OCI-LY3 (cell line): ENCODE results near the gene SLC5A10.

ENCODE experiments used
- H2AFZ ChIP-seq: fragments of 200-600, 300-600 bp; shearing (Covaris generic); 2 replicates; pipeline ENCODE4 v1.6.0; 2014; ENCODE audit warnings: antibody characterized with exemption, low read depth, low read length
- H3K27ac ChIP-seq: fragments of 200-600, 300-600 bp; sonication (generic); 2 replicates; pipeline ENCODE4 v1.5.1; 2014; ENCODE audit warnings: mild to moderate bottlenecking, low read length, moderate library complexity, mixed read lengths
- H3K27me3 ChIP-seq: fragments of 200-600, 300-600 bp; sonication (generic); 2 replicates; pipeline ENCODE4 v1.6.1; 2014; ENCODE audit warnings: low read depth, low read length, mixed read lengths
- H3K36me3 ChIP-seq: fragments of 200-600, 300-600 bp; sonication (generic); replicated peaks from 2 replicates; pipeline ENCODE3; 2014; ENCODE audit warnings: low read depth, low read length, mixed read lengths
- H3K4me1 ChIP-seq: fragments of 300-600, 200-600 bp; sonication (generic); 2 replicates; pipeline ENCODE4 v1.6.1; 2014; ENCODE audit warnings: low read length, mixed read lengths
- H3K4me2 ChIP-seq: fragments of 200-600, 300-600 bp; sonication (generic); 2 replicates; pipeline ENCODE4 v1.6.1; 2014; ENCODE audit warnings: low read length, mixed read lengths
- H3K4me3 ChIP-seq: fragments of 300-600, 200-600 bp; sonication (generic); 2 replicates; pipeline ENCODE4 v1.5.1; 2014; ENCODE audit warnings: antibody characterized with exemption, mild to moderate bottlenecking, low read length, moderate library complexity
- H3K79me2 ChIP-seq: fragments of 300-600, 200-600 bp; shearing (Covaris generic); 2 replicates; pipeline ENCODE4 v1.6.1; 2014; ENCODE audit warnings: mild to moderate bottlenecking, low read length, mixed read lengths
- H3K9ac ChIP-seq: fragments of 300-600, 200-600 bp; shearing (Covaris generic); 2 replicates; pipeline ENCODE4 v1.6.0; 2014; ENCODE audit warnings: mild to moderate bottlenecking, low read length, moderate library complexity
- H3K9me3 ChIP-seq: fragments of 200-600, 300-600 bp; shearing (Covaris generic); 2 replicates; pipeline ENCODE4 v1.6.1; 2014; ENCODE audit warnings: low read length, mixed read lengths; ENCODE audit not compliant: insufficient read depth
- H4K20me1 ChIP-seq: fragments of 200-600, 300-600 bp; sonication (generic); 2 replicates; pipeline ENCODE4 v1.6.1; 2016; ENCODE audit warnings: low read length, mixed read lengths; ENCODE audit not compliant: insufficient read depth
- CTCF ChIP-seq: fragments of 200-600, 300-600 bp; sonication (generic); IDR thresholded peaks from 2 replicates; pipeline ENCODE4 v1.5.1; 2014; ENCODE audit warnings: antibody characterized with exemption, low read length, low read depth
- EZH2phosphoT487 ChIP-seq: fragments of 200-600 bp; shearing (Covaris generic); IDR thresholded peaks from 2 replicates; pipeline ENCODE4 v1.6.1; 2018; ENCODE audit warnings: antibody characterized with exemption, mixed run types, low read depth

SLC5A10 gene

DNA sequence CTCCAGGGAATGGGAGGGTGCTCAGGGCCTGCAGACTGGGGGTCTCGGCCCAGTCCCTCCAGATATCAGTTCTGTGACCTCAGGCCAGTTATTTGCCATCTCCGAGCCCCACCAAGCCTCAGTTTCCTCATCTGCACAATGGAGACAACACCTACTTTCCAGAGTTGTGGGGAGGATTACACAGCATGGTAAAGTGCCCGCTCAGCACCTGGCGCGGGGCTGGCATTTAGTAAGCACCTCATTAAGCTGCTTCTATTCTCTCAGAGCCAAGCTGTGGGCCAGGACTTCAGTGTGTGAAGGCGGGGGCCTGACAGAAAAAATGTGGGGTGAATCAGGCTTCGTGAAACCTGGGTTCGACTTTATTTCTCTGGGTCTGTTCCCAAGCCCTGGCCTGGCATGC lies 47.4 kb downstream of the SLC5A10 start:
- H4K20me1 ChIP-seq: no peaks in the 10 kb centered on the region
- no peaks in the 10 kb centered on the region for H3K36me3 ChIP-seq
- H3K9me3 ChIP-seq: no peaks in the 10 kb centered on the region
- H3K79me2 ChIP-seq: no peaks in the 10 kb centered on the region
- H2AFZ ChIP-seq: no peak overlapping the region
- H3K27ac ChIP-seq: no peak overlapping the region
- H3K4me1 ChIP-seq: no peaks in the 10 kb centered on the region
- no peak overlapping the region for H3K9ac ChIP-seq
- H3K27me3 ChIP-seq: no peaks in the 10 kb centered on the region
- no peak overlapping the region for H3K4me2 ChIP-seq
- TF ChIP-seq EZH2phosphoT487 (no peak), CTCF (no peak)
- H3K4me3 ChIP-seq: no peak overlapping the region

GRCh38 chr17:18999911-19000310 lies 47.9 kb downstream of the SLC5A10 start:
- TF ChIP-seq EZH2phosphoT487 (no peak), CTCF (no peak)
- no peak overlapping the region for H3K9ac ChIP-seq
- H3K27me3 ChIP-seq: no peaks in the 10 kb centered on the region
- no peak overlapping the region for H3K4me3 ChIP-seq
- H4K20me1 ChIP-seq: no peaks in the 10 kb centered on the region
- H3K9me3 ChIP-seq: no peaks in the 10 kb centered on the region
- no peaks in the 10 kb centered on the region for H3K4me1 ChIP-seq
- H3K36me3 ChIP-seq: no peaks in the 10 kb centered on the region
- H3K79me2 ChIP-seq: no peaks in the 10 kb centered on the region
- H2AFZ ChIP-seq: no peak overlapping the region
- no peak overlapping the region for H3K27ac ChIP-seq
- H3K4me2 ChIP-seq: no peak overlapping the region

- H3K9me3 ChIP-seq: no peaks in the 10 kb centered on the region
- H3K36me3 ChIP-seq: no peaks in the 10 kb centered on the region
- H3K79me2 ChIP-seq: no peaks in the 10 kb centered on the region
- no peak overlapping the region for H2AFZ ChIP-seq
- no peak overlapping the region for H3K4me3 ChIP-seq
- TF ChIP-seq CTCF: no peak
- TF ChIP-seq EZH2phosphoT487: no peak
- H3K4me2 ChIP-seq: no peak overlapping the region
- no peak overlapping the region for H3K9ac ChIP-seq
- H3K4me1 ChIP-seq: no peaks in the 10 kb centered on the region
- H3K27me3 ChIP-seq: no peaks in the 10 kb centered on the region
- no peaks in the 10 kb centered on the region for H4K20me1 ChIP-seq
- no peak overlapping the region for H3K27ac ChIP-seq
Observed at GRCh38 chr17:19000531-19001325, 48.8 kb downstream of the SLC5A10 start.

- H4K20me1 ChIP-seq: no peaks in the 10 kb centered on the region
- no peaks in the 10 kb centered on the region for H3K36me3 ChIP-seq
- H3K27ac ChIP-seq: no peak overlapping the region
- H3K4me3 ChIP-seq: no peak overlapping the region
- no peaks in the 10 kb centered on the region for H3K79me2 ChIP-seq
- no peak overlapping the region for H2AFZ ChIP-seq
- H3K27me3 ChIP-seq: no peaks in the 10 kb centered on the region
- no peak overlapping the region for H3K4me2 ChIP-seq
- H3K9ac ChIP-seq: no peak overlapping the region
- no peaks in the 10 kb centered on the region for H3K9me3 ChIP-seq
- TF ChIP-seq CTCF (no peak), EZH2phosphoT487 (no peak)
- H3K4me1 ChIP-seq: no peaks in the 10 kb centered on the region
Observed at GRCh38 chr17:19001907-19002590, 50.1 kb downstream of the SLC5A10 start.
